SIG-M5 treated with dmso at 0.1 percent for 504 hours (cell line): ENCODE results near the gene NME3.
A peak's percentile ranks its signal among the peaks of the same experiment; 100 is the strongest.

ENCODE experiments used
- DNase-seq: peaks from one replicate; lab custom pipeline; 2025; ENCODE audit not compliant: unreplicated experiment; lab: John Stamatoyannopoulos, UW

Gene NME3

DNA sequence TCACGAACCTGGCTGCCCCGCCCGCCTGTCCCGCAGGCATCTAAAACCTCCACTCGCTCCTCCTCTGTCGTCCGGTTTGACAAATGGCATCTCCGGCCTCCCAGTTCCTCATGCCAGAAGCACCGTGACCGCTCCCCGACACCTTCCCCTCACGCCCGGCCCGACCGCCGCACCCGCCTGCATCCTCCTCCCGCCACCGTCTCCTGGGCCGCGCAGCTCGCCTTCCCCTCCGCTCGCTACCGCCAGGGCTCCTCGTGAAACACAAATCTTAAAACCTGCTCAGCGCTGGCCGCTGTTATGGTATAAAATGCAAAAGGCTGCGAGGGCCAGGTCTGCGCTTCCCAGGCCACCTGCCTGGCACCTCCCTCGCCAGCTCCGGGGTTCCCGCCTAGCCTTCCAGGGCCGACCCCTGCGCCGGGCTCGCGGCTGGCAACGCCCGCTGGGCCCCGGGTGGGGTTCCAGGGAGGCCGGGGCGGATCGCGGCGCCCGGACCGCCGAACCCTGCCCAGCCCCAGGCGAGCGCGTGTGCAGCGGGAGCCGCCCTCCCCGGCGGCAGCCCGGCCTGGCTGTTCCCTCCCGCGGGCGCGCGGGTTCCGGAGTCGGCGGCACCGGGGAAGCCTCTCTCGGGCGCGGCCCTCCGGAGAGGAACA is 10.5 kb upstream of the NME3 start:
- peak; percentile 6 for DNase-seq

DNA sequence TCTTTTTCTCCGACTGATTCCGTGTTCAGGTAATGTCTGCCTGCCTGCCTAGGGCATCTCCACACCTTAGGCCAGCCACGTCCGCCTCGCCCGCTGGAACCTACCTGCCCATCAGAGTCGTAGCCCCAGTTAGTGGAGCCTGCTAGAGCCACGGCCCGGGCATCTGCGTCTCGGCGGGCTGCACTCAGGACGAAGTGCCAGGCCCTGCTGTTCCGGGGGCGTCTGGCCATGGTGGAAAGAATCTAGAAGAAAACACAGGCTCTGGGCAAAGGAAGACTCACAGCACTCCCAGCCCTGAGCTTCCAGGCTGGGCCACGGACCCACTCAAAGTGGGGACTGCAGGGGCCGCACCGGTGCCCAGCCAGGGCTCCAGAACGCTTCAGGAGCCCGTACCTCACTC is 9.9 kb upstream of the NME3 start:
- DNase-seq = no peak

DNA sequence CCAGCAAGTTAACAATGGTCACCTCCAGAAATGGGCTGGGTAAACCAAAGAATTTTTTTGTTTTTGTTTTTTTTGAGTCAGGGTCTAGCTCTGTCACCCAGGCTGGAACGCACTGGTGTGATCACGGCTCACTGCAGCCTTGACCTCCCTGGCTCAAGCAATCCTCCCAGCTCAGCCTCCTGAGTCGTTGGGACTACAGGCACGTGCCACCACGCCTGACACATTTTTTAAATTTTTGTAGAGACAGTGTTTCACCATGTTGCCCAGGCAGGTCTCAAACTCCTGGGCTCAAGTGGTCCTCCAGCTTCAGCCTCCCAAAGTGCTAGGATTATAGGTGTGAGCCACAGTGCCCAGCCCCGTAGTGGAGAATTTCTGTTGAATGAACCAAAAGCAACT is 9.3 kb upstream of the NME3 start:
- DNase-seq = no peak

DNA sequence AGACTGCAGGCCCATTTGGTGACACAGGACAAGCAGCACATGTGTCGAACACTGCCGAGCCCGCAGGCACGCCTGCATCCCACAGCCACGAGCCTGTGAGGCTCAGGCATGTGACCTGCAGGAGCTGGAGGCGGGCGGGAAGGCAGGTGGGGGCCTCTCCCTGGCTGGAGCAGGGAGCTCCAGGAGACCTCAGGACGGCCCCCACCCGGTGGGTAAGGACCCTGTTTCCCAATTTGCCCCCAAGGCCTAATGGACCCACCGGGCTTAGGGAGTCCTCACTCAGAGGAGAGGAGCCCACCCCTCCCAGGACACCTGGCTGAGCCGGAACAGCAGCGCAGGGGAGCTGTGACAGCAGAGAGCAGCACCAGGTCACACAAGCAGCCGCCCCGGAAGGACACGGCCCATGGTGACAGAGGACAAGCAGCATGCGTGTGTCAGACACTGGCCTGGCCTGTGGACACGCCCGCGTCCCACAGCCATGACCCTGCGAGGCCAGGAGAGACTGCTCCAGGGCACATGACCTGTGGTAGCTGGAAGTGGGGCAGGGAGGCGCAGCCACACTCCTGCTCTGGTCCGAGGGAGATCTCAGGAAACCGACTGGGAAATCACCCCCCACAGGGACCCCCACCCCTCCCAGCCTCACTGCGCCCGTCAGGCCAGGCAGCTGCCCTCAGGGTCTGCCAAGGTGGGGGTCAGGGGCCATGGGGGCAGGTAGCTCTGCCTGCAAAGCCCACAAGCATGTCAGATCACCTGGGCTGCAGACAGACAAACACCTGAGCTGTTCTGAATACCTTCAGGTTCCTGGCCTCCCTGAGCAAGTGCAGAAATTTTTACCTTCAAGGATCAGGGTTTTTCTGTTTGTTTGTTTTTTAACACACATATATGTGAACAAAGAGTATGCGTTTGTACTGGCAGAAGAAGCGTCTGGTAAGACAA is 8.7 kb upstream of the NME3 start:
- DNase-seq = no peak

GRCh38 chr16:1779234-1779701 is 7.9 kb upstream of the NME3 start:
- DNase-seq = no peak

DNA sequence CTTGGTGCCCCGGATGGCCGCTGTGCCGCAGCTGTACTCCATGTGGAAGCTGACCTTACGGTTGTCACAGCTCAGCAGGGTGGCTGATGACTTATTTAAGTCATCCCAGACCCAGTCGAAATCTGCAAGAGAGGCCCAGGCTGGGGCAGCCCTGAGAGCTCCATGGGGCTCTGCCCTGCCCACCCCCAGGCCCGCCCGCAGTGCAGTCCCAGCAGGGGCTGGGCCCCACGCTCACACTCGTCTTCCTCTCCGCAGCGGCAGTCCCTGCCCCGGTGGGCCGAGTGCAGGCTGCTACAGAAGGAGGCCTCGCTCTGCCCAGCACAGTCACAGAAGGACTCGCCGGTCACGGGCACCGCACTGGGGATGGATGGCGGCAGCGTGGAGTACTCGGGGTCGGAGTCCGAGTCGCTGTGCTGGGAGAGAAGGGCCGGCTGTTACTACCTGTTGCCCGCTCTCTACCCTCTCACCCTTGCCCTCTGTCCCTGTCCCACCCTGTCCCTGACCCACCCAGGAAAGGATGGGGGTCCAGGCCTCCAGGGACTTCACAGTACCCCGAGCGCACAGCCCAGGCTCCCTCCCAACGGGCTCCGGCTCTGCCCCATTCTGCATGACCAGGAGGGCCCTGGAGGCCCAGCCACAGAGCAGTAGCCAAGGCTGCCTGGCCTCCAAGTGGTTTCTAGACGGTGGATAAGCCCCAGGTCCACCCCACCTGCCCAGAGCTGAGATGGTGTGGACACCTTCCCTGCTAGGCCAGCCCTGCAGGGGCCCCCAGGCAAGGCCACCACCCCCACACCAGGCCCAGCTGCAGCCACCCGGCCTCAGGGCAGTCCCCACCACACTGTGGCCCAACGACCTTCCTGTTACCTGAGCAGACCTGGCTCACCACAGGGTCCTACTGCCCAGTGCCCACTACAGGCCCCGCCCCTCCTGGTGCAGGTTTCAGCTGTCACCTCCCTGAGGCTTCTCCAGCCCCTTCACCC is 7.1 kb upstream of the NME3 start:
- DNase-seq = no peak

DNA sequence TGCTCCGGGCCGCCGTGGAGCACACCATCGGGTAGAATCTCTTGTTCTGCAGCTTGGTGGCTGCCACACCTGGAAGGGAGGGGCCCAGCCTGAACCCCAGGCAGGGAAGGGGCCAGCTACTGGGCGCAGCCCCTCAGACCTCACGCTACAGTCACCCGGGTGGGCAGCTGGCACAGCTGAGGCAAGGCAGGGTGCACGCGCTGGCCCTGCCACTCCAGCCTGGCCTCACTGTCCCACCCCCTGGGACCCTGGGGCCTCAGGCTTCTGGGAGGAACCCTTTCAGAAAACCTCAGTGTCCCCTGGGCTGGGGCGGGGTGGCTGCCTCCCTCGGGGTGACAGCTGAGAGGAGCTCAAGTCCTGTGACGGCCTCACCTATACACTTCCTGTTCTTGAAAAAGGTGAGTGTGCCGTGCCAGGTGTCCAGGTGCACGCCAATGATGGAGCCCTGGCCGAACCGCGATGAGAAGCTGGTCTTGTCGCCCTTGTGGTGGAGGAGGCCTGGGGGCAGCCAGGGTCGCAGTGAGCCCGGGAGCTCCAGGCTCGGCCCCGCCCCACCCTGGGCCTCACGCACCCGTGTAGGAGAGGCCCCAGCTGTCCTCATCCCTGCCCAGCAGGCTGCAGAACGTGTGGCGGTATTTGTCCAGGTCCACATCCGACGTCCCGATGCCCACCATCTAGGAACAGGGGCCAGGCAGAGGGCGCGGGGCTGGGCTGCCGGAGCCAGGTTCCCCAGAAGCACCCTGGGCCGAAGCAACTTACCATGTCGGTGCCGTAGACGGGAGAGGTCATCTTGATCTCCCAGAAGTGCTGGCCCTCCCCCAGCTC is 6.2 kb upstream of the NME3 start:
- DNase-seq = no peak

GRCh38 chr16:1776991-1777374 is 5.6 kb upstream of the NME3 start:
- no peak for DNase-seq

- no peak for DNase-seq
Observed at GRCh38 chr16:1776672-1776955, 5.3 kb upstream of the NME3 start.

- no peak for DNase-seq
Observed at GRCh38 chr16:1775846-1776671, 4.7 kb upstream of the NME3 start.

DNA sequence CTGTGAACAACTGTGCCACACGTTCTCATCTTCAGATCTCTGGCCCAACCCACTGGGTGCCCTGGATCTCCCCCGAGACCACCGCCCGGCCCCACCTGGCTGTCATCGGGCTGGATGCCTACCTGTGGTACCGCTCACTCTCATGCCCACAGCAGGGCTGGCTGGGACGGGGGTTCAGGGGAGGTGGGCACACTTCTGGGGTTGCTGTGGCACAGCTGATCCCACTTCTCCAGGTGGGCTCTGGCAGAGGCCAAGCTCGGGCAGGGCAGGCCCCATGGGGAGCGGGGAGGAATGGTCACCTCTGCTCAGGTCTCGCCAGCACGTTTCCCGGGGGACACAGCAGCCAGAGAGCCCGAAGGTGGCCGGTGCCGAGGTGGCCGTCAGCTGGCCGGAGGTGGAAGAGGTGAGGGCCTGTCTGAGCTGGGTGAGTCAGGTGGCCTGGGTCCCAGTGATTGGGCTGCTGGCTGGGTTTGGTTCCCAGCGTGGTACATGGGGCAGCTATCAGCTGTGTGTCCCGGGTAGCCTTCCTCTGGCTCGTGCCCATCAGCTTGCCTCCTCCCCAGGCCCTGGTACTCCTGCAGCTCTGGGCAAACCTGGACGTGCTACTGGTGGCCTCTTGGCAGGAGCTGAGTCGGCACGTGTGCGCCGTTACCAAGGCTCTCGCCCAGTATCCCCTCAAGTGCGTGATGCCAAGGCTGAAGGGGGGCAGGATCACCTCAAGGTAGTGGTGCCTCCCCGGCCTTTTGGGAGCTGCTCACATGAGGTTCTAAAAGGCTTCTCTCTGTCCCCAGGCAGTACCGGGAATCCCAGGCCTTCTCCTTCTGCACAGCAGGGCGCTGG is 3.9 kb upstream of the NME3 start:
- DNase-seq = no peak

- DNase-seq = no peak
Observed at GRCh38 chr16:1774448-1774780, 3.1 kb upstream of the NME3 start.

DNA sequence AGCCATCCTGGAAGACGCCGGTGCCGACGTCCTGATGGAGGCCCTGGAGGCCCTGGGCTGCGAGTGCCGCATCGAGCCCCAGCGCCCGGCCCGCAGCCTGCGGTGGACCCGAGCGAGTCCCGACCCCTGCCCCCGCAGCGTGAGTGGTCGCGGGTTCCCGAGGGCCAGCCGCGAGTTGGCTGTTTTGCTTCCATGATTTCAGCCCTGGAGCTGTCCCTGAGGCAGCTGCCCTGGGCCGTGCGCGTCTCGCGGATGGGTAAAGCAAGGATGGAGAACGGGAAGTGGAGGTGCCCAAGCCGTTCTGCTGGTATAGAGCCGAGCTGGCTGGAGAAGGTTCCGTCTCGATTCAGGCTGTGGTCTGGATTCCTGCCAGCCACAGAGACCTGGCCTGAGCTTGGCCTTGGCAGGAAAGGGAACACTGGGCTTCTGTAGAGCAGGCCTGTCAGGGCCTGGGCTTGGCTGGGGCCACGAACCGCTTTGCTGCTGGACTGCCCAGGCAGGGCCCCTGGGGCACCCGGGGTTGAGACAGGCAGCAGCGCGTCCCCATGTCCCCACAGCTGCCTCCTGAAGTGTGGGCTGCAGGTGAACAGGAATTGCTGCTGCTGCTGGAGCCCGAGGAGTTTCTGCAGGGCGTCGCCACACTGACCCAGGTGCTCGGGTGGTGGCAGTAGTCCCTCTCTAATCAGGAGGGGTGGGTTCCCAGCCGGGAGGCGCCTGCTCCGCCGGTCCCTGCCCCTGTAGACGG is 2.5 kb upstream of the NME3 start:
- DNase-seq = peak; percentile 52

DNA sequence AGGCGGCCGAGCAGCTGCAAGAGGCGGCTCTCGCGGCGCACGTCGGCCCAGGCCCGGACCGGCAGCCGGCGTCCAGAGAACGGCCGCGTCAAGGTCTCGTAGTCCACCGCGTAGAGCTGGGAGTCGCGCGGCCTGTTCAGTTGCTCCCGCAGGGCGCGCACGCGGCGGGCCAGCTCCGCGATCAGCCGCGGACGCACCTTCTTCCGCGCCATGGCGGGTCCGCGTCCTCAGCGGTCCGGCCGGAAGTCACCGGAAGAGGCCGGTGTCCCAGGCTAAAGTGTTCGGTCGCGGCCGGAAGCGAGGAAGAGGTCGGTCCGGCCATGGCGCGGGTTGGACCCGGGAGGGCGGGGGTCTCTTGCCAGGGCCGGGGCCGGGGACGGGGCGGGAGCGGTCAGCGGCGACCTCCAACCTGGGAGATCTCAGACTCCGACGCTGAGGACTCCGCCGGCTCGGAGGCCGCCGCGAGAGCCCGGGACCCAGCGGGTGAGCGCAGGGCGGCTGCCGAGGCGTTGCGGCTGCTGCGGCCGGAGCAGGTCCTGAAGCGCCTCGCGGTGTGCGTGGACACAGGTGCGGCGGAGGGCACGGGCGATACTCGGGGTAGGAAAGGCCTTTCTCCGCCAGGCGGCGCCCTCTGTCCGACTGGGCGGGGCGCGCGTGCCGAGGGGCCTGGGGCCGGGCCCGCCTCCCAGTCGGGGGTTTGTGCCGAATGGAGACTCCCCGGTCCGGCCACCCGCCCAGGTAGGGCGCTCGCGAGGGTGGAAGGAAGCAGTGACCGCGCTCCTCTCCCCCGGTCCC is 1.8 kb upstream of the NME3 start, which contains the start of gene MRPS34:
TSS of gene MRPS34 (minus strand) at position 227 of the 795 bp plus-strand sequence. CDS start at position 212, 15 bp downstream.
- DNase-seq = peak; percentile 70

- DNase-seq = no peak
Observed at GRCh38 chr16:1772362-1772907, 1.1 kb upstream of the NME3 start, which contains the start of gene EME2. Gene EME2, plus strand, starts transcription at chr16:1772810. Its CDS starts 418 bp downstream, at chr16:1773228.

- DNase-seq = peak; percentile 27
Observed at GRCh38 chr16:1771864-1772361, 570 bp upstream of the NME3 start.
